GM19193 (cell line): ENCODE measurements around the gene SERBP1.

ENCODE experiments used
- POLR2A ChIP-seq: IDR thresholded peaks from 4 replicates; pipeline ENCODE4 v1.6.1; 2011; ENCODE audit not compliant: insufficient read depth, insufficient read length; ENCODE audit errors: extremely low read depth

Gene SERBP1

GRCh38 chr1:67429528-67430357 is 459 bp downstream of the SERBP1 start:
- TF ChIP-seq POLR2A, result no peak

- no peak for TF ChIP-seq POLR2A
Measured at GRCh38 chr1:67429011-67429527, 1.1 kb downstream of the SERBP1 start.

- no peak for TF ChIP-seq POLR2A
Measured at GRCh38 chr1:67427947-67428346, 2.3 kb downstream of the SERBP1 start.

- no peak for TF ChIP-seq POLR2A
Measured at GRCh38 chr1:67427465-67427864, 2.7 kb downstream of the SERBP1 start.

- TF ChIP-seq POLR2A, result no peak
Measured at GRCh38 chr1:67420835-67421492, 9.2 kb downstream of the SERBP1 start.

- no peak for TF ChIP-seq POLR2A
Measured at GRCh38 chr1:67418839-67419586, 11.2 kb downstream of the SERBP1 start.

GRCh38 chr1:67415041-67415440 is 15.2 kb downstream of the SERBP1 start:
- TF ChIP-seq POLR2A, result no peak

GRCh38 chr1:67414574-67414973 is 15.6 kb downstream of the SERBP1 start:
- TF ChIP-seq POLR2A, result no peak

GRCh38 chr1:67408148-67408547 is 22.1 kb downstream of the SERBP1 start:
- TF ChIP-seq POLR2A, result no peak

GRCh38 chr1:67407498-67407897 is 22.7 kb downstream of the SERBP1 start:
- TF ChIP-seq POLR2A, result no peak

- TF ChIP-seq POLR2A, result no peak
Measured at GRCh38 chr1:67405473-67406245, 24.5 kb downstream of the SERBP1 start.

- no peak for TF ChIP-seq POLR2A
Measured at GRCh38 chr1:67404212-67404620, 26.0 kb downstream of the SERBP1 start.

- TF ChIP-seq POLR2A, result no peak
Measured at GRCh38 chr1:67401443-67401842, 28.8 kb downstream of the SERBP1 start.

GRCh38 chr1:67399199-67399993 is 30.8 kb downstream of the SERBP1 start:
- TF ChIP-seq POLR2A, result no peak

- no peak for TF ChIP-seq POLR2A
Measured at GRCh38 chr1:67394548-67394947, 35.7 kb downstream of the SERBP1 start.

- no peak for TF ChIP-seq POLR2A
Measured at GRCh38 chr1:67393737-67394136, 36.5 kb downstream of the SERBP1 start.
